GM21737 (cell line): Measurements from ENCODE around the gene POLR3A.

Experiments used
- ATAC-seq: cut with Tn5 transposase; IDR thresholded peaks from one replicate; pipeline ENCODE4 v1.9.1; 2021; ENCODE audit warnings: mild to moderate bottlenecking, moderate library complexity; ENCODE audit not compliant: unreplicated experiment

POLR3A gene

DNA sequence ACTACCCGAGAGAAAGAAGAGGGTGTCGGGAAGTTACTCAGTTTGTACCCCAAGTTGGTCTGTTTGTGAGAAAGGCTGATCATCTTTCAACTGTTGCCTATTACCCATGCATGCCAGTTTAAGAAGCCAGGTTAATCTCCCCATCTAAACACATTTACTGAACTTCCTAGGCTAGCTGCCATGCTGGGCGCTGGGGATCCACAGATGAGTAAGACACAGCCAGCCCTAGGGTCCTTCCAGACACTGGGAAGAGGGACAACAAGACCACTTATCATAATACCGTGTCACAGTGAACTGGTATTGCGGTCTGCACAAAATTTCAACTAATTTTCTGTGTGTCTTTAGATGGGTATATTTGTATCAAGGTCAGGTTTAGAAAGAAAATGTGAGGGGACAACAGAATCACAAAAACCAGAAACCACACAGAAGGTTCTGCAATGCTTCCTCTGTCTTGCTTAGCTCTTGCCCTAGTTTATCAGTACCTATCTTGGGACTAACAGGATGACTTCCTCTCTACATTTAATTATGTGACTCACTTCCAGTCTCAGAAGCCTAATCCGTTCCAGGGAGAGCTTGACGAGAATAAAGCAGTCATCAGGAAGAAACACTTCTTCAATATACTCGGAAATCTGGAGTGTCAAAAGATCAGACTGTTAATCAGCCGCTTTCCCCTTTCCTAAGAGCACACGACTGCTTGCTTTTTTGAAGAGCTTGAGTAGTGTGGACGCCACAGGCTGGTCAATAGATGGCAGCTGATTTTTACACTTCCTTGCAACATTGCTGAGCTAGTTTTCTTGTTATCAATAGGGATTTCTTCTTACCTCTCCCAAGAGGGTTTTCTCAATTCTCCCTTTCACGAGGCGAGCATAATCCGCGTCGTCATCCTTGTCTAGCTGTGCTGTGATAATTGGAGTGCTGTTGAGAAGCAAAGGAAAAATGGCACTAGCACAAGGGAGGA lies 45.7 kb downstream of the POLR3A start:
- ATAC-seq, result no peak

DNA sequence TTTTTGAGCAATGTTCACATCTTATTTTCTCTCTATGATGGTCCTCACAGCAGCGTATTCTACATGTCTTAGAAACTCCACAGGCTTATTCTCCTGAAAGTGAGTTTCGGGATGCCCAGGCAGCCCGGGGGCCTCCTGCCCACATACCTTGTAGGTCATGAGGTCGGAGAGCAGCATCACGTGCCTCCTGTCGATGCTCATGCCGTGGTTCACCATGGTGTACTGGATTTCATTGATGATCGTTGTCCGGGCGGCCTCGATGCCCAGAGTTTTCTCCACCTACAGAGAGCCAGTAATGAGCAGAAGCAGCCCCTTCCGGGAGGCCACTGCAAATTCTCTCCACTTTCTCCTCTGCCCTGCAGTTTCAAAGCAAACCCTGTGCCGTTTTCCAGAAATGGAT lies 48.0 kb downstream of the POLR3A start:
- ATAC-seq, result no peak

DNA sequence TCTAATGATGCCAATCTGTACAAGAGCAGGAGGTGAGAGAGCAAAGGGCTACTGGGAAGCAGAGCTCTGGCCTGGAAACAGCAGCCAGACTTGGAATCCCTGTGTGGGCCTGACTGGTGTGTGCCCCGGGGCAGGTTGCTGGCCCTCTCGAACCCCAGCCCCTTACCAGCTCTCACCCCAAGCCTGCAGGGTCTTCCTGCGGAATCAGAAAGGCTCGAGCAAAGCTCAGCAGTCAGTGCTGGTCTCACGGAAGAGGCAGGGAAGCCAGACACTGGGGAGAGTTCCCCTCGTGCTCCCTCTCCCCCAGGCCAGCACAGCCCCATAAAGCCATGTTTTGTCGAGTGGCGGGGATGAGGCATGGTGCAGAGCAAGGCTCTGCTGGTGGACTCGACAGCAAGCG lies 50.1 kb downstream of the POLR3A start:
- no peak for ATAC-seq

DNA sequence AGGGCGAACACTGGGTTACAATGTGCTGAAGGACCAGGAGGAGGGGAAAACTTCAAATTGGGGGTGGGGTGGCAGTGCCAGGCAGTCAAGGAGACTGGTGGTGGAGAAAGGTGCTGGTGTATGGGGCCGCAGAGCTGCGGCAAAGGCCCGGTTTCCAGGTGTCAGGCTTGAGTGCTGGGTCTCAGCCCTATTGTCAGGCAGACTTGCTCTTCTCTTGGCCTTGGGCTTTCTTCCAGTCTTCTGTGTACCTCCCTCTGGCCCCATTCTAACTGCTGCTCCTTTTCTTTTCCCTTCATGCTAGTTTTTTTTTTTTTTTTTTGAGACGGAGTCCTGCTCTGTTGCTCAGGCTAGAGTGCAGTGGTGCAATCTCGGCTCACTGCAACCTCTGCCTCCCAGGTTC lies 51.0 kb downstream of the POLR3A start:
- ATAC-seq, result no peak

DNA sequence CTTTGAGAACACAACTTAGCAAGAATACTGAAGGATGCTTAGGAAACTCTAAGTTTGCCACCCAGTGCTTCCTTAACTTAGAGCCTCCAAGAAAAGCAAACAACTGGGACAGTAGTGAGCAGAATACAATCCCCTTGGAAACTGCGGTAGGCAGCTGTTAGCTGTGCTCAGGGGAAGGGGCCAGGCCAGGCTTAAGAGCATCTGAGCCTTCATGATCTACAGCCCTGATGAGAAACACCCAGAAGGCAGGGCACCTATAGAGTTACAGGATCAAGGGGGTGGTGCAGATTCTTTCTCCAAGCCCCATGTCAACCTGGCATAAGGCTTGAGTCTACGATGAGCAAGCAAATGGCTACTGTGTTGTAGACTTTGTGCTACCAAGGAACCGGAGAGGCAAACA lies 51.4 kb downstream of the POLR3A start:
- ATAC-seq, result no peak

DNA sequence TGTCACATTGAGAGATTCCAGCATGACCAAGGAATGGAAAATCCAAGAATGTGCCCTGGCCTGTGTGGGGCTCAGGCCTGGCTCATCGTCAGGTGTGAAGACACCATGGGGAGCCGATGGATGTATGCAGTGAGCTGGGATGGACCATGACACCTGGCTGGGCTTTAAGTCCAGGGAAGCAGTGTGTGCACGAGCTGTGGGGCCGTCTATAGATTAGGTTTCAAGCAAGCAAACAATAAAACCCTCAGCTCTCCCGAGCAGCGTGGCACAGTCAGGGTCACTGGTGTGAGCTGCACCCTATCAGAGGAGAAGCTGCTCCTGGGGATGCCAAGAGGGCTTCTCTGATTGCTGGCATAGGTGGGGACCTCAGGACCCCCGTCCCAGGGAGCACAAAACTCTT lies 52.3 kb downstream of the POLR3A start:
- no peak for ATAC-seq

DNA sequence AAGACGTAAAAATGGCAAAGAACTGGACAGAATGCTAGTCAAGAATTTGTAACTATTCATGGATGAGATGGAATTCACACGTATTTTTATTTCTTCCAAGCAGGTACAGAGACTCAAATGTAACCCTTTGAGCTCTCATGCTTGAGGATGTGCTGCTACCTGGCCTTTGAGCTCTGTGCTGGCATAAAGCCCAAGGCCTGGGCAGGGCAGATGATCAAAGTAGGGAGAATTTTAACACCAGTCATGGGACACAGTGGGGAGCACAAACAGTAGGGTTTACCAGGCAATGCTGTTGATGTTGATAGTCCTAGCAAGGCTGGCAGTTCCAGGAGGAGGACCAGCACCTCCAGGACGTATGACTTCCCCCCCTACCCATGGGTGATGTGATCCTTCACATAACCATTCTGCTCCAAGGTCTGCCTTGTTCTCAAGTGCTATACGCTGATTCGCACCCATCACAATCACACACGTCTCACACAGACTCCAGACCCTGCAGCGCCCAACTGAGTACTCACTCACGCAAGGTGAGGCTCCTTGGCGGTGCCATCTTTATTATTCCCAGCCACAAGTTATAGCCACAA lies 54.1 kb downstream of the POLR3A start:
- no peak for ATAC-seq

DNA sequence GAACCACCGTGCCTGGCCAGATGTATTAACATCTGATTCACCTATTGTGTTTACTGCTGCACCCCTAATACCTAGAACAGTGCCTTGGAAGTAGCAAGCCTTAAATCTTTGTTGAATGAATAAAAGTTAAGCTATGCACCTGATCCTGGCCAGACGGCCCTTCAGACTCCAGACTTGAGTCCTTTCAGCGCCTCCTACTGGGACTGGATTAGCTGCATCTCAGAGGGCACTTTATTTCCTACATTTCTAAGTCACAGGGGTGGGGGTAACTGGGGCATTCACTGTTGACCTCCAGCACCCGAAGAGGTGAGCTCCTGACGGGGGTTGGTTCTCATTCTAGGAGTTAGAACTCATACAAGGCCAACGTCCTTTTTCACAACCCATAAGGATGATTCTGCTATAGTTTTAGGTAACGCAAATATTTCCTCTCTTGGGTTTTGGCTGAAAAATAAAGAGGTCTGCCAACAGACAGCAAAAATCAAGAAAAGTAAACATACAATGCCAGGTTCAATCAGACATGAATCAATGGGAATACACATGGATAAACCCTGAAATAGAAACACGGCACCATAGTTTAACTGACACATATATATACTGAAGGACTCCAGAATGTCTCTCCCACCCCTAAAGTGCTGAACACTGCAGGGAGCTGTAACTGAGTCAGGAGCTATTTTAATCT lies 54.8 kb downstream of the POLR3A start:
- ATAC-seq, result no peak

DNA sequence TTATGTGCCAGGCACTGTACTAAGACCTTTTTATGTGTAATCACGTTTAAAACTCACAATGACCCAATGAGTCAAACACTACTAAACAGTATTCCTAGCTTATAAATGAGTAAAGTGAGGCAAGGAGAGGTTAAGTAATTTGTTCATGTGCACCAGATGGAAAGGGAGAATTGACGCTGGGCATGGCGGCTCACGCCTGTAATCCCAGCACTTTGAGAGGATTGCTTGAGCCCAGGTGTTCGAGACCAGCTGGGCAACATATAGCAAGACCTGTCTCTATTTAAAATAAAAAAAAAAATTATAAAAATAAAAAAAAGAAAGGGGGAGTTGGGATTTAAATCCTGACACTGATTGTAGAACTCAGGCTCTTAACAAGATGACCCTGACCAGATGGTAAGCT lies 56.0 kb downstream of the POLR3A start:
- ATAC-seq, result no peak

DNA sequence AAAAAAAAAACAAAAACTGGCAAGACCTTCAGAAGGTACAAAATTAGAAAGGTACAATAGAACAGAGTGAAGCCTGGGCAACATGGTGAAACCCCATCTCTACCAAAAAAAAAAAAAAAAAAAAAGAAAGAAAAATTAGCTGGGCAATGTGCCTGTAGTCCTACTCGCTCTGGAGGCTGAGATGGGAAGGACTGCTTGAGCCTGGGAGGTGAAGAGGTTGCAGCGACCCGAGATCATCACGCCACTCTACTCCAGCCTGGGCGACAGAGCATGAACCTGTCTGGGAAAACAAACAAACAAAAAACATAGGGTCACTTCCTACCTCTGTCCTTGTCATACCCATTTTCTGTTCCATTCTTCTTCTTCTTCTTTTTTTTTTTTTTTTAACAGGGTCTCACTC lies 57.2 kb downstream of the POLR3A start:
- no peak for ATAC-seq

DNA sequence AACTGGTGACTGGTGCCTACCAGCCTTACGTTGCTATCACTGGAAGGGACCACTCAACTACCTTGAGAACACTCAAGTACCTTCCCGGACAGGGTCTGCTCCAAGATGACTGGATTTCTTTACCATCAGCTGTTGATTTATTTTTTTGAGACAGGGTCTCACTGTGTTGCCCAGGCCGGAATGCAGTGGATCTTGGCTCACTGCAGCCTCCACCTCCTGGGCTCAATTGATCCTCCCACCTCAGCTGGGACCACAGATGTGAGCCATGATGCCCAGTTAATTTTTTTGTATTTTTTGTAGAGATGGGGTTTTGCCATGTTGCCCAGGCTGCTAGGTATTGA lies 57.5 kb downstream of the POLR3A start:
- no peak for ATAC-seq

DNA sequence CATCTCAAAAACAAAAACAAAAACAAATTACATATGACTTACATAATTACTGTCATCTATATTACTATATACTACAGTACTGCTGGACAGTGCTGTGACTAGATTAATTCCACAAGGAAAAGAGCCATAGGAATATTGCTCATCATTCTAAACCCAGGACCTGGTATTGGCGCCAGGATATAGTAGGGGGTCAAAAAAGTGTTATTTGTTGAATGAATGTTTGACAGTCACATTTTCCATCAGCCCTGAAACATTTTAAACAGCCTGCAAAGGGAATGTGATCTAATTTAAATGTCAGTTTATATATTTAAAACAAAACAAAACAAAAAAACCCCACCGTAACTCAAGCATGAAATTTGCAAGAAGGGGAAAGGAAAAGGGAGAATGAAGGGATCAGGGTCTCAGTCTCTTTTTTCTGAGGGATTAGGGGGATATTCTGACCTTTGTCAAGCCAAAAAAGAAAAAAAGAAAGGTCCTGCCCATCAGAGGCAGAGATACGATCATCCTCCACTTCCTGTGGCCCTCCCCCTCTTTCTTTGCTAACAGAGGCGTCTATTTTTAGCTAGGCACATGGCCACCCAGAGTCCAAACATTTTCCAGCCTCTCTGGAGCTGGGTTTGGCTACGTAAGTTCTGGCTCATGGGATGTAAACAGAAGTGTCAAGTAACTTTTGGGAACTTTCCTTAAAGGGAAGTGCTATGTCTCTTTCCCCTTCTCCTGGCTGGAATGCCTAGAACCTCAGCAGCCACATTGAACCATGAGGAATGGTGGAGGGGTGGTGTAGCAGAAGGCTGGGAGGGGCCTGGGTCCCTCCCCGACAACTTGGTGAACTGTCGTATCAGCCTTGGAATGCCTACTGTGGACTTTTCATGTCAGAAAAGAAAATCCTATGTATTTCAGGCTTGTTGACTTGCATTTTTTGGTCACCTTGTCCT lies 58.2 kb downstream of the POLR3A start:
- ATAC-seq, result no peak

DNA sequence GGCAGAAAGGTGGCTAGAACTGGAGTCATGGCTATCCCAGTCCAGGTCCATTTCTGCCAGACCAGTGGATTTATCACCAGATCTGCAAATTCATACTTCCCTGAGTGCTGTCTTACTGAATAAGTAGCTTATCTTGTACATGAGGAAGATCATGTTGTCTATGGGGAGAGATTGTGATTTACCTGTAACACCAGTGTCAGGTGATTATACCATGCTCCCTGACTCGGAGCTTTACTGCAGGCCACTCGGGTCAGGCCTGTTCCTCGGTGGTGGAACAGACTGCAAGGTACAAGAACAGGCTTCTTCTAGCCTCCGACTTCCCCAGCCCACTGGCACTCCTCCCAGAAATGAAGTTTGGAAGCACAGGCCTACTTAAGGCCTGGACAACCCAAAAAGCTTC lies 60.2 kb downstream of the POLR3A start:
- no peak for ATAC-seq

DNA sequence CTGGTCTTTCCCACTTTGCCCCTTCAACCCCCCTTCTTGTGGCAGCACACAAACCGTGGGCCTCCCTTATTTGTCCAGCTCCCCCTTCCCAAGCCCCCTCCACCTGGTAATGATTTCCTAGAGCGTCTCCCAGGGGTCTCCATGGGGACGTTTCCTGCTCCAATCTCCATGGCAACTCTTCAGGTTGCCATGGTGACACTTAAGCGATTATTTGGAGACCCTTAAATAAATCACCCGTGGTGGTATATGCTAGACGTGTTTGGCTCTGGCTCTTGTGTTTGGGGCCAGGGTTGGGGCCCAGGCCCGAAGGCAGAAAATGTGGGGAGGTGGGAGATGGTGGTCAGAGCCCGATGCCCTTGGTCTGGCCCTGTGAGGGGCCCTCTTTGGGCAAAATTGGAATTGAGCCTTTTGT lies 61.7 kb downstream of the POLR3A start:
- ATAC-seq, result no peak

DNA sequence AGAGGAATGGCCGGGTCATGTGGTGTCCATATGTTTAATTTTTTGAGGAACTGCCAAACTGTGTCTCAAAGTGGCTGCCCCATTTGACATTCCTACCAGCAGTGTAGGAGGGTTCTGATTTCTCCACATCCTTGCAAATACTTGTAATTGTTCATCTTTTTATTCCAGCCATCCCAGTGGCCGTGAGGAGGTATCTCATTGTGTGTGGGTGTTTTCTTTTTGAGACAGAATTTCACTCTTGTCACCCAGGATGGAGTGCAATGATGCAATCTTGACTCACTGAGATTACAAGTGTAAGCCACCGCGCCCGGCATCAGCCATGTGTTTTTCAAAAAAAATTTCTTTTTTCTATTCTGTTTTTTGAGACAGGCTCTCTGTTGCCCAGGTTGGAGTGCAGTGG lies 64.0 kb downstream of the POLR3A start:
- ATAC-seq, result no peak

DNA sequence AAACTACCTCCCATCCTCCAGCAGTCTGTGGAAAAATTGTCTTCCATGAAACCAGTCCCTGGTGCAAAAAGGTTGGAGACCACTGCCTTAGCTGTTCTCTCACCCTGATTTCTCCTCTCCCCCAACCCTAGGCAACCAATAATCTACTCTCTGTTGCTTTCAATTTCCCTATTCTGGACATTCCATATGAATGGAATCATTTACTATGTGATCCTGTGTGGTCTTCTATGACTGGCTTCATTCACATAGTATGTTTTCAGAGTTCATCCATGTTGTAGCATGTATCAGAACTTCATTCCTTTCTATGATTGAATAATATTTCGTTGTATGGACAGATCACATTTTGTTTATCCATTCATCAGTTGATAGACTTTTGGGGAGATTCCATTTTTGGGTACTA lies 64.5 kb downstream of the POLR3A start:
- no peak for ATAC-seq

DNA sequence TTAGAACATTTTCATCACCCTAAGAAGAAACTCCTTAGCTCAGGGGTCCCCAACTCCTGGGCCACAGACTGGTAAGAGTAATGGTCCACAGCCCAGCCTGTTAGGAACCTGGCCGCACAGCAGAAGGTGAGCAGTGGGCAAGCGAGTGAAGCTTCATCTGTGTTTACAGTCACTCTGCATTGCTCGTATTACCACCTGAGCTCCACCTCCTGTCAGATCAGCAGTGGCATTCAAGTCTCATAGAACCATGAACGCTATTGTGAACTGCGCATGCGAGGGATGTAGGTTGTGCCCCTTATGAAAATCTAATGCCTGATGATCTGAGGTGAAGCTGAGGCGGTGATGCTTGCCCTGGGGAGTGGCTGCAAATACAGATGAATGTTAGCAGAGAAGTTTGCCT lies 65.4 kb downstream of the POLR3A start:
- no peak for ATAC-seq

DNA sequence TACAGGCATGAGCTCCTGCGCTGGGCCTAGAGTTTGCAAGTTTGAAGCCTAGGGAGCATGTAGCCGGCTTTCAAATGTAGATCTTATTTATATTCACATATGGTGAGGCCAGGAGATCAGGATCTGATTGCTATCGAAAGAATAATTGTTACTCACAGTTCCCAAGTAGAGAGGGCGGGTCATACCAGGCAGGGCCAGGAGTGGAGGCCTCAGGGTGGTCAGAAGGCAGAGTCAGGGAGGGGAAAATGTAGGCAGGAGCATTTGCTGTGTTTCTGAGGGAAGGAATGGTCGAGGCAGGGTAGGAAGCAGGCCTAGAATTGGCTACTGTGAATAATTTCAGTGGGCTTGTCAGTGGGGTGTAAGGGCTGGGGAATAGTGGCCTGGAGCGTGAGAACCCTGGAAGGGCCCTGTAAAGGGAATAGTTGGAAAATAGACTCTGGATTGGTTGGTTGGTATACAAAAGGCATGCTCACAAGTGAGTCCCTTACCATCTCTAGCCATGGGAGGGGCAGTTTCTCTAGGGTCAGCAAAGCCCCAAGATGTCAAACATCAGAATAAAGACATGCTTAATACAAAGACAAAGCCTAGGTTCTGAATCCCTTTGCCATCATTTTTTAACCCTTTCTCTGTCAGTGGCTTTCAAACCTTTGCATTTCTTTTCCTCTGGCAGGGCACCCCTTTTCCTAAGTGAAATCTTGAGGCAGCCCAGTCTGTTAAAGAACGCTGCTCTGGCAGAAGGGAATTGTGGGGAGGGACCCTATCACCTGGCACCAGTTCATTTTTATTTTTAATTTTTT lies 66.8 kb downstream of the POLR3A start:
- ATAC-seq, result no peak

DNA sequence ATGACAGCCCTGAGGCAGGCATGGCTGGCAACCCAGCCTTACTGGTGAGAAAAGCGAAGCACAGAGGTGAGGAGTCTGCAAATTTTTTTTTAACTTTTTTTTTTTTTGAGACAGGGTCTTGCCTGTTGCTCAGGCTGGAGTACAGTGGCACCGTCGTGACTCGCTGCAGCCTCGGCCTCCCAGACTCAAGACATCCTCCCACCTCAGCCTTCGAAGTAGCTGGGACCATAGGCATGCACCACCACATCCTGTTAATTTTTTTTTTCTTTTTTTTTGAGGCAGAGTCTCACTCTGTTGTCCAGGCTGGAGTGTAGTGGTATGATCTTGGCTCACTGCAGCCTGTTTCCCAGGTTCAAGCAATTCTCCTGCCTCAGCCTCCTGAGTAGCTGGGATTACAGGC lies 67.6 kb downstream of the POLR3A start:
- ATAC-seq, result no peak

DNA sequence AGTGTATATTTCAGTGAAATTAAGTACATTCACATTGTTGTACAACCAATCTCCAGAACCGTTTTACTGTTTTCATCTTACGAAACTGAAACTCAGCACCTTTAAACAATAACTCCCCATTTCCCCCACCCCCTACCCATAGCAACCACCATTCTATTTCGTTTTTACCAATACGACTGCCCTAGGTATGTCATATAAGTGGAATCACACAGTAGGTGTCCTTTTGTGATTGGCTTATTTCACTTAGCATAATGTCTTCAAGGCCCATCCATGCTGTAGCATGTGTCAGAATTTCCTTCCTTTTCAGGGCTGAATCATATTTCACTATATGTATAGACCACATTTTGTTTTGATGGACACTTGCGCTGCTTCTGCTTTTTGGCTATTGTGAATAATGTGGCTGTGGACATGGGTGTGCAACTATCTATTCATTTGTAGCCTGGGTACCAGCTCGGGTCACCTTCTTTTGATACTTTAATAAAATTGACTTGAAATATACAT lies 68.4 kb downstream of the POLR3A start:
- ATAC-seq, result no peak
